SH-SY5Y (cell line): ENCODE results near the gene AMOTL2.

ENCODE experiments used
- GATA2 ChIP-seq: IDR thresholded peaks from 2 replicates; pipeline ENCODE4 v1.6.1; 2011; ENCODE audit warnings: mild to moderate bottlenecking, low read depth, low read length
- GATA3 ChIP-seq: IDR thresholded peaks from 2 replicates; pipeline ENCODE4 v1.6.1; 2011; ENCODE audit warnings: low read depth, mild to moderate bottlenecking, low read length, moderate library complexity

Gene AMOTL2

DNA sequence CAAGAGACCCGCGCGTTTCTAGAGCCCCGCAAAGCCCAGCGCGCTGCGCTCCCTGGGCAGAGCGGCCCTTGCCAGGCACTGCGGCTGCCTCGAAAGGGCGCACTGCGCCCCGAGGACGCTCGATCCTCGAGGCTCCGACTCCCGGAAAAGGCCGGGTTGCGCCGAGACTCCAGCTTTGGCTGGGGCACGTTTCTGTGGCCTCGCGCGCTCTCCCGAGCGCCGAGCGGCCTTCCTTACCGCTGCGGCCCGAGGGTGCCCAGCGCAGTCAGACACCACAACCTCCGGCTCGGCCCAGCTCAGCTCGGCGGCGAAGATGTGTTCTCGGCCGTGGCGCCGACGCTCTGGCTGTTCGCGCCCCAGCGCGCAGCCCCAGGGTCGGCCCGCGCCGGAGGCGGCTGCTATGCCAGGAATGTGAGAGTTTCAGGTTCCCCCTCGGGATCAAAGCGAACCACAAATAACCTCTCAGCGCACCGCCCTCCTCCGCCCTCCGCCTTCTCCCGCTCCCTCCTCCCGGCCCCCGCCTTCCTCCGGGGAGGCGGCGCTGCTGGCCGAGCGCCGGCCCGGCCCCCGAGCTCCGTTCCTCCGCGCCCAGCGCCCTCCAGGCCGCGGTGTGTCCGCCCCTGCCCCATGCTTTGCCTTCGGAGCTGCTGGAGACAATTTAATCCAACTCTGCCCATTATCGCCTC, at the start of gene AMOTL2:
Gene AMOTL2 (minus strand): TSS at position 343 of the 686 bp plus-strand sequence. CDS start 3,014 bp downstream, outside the sequence.
- no peak for TF ChIP-seq GATA3
- TF ChIP-seq GATA2, result no peak

DNA sequence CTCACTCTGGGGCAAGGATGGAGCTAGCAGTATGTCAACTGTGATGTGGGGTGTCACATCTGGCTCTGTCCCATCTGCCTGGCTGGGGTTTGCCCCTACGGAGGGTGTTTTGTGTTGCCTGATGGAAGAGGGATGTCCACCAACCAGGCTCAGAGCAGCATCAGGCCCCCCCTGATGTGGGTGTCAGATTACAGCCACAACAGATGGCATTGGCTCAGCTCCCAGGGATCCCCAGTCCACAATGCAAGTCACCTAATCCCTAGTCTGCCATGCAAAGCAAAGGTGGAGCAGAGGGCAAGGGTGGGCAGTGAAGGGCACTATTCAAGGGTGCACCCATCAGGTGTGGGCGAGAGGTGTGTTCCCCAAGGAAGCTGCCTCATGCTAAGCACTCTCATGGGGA, 48.9 kb upstream of the AMOTL2 start:
- TF ChIP-seq GATA3 (no peak), GATA2 (no peak)

DNA sequence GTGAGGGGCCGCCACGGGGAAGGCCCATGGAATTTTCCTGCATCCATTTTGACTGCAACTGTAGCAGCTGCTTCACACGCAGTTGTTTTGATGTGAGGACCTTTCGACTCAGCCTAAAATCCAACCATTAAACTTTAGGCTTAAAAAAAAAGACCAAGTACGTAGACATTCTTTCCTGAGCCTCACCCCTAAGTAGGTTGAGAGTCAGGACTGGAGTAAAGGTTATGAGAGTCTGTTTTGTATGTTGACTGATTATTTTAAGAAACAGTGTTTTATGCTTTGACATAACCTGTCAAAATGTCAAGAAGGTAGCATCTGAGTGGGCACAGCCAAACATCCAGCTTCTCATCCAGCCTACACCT, 45.7 kb upstream of the AMOTL2 start:
- TF ChIP-seq GATA2 (no peak), GATA3 (no peak)

DNA sequence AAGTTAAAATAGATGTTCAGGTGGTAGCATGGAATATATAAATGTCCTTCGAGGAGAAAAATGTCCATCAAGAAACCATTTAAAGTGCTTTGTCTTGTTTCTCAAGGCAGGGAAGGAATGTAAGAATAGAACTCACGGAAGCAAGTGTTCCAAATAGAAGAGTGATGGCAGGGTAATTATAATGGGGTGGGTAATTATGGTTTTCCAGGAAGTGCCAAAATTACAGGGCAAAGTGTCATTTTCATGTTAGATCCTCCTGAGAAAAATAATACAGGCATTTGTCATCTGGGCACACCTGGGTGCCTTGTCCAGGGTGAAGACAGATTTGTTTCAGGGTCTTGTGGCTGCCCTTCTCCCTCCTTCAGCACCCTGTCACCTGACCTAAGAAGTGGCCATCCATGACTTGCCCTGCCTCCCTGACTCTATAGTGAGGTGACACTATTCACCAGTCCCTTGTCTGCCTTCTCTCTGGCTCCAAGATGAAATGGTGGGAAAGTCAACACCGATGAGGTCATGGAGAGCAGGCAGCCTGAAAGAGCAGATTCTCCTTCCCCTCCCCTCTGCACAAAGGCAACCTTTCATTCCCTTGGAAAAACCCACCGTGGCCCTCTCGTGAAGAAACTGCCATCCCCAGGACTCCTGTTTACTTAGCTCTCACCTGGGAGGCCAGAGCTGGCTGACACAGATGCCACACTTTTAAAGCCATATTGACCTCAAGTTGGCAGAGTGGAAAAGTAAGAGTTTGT, 45.1 kb upstream of the AMOTL2 start:
- TF ChIP-seq GATA2, result no peak
- TF ChIP-seq GATA3, result no peak

DNA sequence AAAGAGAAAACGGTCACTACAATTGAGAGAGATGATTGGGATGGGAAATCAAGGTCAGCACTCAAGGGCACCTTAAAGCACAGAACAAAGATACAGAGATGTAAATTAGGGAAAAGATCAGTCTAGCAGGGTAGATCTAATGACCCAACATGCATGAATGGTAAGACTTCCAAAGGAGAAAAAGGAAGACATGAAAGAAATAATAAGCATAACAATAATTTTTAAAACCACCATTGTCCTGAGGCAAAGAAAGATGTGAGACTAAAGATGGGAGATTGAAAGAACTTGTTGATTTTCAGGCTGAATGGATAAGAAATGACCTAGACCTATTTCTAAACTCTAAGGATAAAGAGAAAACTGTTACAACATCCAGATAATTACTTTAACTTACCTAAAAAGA, 34.8 kb upstream of the AMOTL2 start:
- no peak for TF ChIP-seq GATA2
- no peak for TF ChIP-seq GATA3

DNA sequence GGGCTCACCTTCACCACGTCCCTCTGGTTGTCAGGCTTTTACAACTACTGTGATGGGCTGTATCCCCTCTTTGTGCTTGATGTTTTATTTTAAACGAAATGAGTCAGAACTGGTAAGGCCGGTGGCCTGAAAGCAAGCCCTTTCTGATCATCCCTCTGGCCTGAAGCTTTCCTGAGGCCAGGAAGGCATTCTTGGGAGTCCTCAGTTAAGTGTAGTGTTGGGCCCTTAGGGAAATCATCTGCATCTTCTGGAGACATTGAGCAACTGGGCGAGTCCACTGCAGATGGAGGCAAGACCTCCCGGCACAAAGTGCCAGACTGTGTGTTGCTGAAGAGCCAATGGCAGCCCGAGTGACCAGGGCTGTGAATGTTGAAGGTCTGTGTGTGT, 33.0 kb upstream of the AMOTL2 start:
- TF ChIP-seq GATA3, result no peak
- TF ChIP-seq GATA2, result no peak

DNA sequence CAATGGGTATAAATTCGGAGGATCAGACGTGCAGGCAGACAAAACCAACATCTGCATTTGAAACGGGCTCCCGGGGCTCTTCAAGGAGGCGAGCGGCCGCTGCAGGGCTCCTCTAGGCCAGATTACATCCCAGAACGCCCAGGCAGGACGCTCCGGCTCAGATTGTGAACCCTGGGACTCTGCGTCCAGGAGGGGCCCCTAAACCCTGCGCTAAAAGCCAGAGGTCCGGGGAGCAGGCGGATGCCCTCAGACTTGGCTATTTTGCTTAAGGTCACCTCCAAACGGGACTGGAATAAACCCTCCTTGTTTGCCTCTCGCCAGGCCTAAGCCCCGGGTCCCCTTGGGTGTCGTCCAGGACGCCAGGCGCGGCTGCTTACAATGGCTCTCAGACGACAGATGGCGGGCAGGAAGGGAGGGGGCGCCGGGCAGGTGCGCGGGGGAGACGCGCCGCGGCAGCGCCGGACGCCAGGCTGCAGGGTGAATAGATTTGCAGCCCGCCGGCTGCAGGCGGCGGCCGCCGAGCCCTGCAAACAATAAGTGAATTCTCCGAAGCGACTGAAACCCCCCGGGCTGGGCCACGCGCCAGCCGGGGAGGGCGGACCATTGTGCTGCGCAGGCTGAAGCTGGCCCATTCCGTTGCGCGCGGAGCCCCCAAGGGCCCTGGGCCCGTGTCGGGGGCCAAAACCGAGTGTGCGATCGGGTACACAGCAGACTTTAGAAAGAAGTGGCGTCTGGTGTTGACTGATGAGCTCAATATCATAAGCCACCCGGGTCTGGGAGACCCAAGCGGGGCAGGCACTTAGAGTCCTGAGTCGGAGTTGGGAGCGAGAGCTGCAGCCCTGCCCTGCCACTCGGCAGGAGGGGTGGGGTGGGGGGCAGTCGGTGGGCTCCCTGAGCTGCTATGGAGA, 32.3 kb upstream of the AMOTL2 start:
- no peak for TF ChIP-seq GATA3
- no peak for TF ChIP-seq GATA2

DNA sequence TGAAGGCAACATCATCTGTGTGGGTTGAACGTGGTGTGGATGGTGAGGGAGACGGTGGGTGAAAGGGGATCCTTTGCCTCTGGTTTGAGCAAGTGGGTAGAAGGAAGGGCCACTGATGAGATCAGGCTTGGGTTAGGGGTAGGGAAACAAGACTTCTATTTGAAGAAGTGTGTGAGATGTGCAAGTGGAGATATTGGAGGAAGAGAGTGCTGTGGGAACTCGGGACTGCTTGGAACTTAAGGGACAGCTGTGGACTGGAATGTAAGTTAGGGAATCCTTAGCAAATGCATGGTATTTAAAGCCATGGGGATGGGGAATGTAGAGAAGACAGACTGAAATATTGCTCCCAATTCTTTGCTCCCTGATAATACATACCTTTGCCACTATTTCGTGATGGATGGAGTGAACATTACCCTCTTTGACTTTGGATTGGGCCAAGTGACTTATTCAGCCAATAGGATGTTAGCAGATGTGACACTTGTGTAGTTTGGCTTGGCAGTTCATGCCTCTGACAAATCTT, 30.2 kb upstream of the AMOTL2 start:
- TF ChIP-seq GATA2, result no peak

DNA sequence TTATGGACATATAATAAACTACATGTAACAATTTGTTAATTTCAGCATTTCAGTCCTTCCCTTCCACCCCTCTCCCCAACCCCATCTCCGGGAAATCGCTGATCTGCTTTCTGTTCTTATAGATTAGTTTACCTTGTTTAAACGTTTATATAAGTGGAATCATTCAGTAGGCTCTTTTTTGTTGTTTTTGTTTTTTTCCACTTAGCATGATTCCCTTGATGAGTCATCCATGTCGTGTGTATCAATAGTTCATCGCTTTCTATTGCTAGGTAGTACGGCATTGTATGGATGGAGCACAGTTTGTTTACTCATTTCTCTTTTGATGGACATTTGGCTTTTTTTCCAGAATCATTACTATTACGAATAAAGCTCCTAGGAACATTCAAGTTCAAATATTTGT, 23.5 kb upstream of the AMOTL2 start:
- TF ChIP-seq GATA2 (no peak), GATA3 (no peak)

DNA sequence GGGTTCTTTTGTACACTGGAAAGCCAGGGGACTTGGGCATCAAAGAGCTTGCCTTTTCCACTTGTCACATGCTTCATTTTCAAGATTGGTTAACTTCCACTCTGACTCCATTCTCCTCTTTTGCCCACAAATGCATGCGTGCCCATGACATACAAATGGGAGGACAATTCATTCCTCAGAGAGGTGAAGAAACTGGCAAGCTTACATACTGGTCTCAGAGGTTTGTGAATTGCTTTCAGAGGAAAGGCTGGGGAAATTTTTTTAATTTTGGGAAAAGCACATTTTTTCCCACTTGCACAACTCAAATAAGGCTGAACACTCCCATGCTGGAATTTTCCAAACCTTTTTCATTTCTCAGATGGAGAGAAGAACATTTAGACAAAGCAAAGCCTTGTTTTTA, 20.9 kb upstream of the AMOTL2 start:
- no peak for TF ChIP-seq GATA2
- no peak for TF ChIP-seq GATA3

DNA sequence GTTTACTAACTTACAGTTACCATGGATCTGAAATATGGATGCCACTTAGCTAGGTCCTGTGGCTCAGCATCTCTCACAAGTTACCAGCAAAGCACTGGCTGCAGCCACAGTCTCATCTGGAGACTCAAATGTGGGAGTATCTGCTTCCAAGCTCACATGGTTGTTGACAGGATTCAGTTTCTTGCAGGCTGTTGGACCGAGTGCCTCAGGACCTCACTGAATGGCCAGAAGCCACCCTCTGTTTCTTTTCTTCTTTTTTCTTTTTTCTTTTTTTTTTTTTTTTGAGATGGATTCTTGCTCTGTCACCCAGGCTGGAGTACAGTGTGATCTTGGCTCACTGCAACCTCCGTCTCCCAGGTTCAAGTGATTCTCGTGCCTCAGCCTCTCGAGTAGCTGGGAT, 20.1 kb upstream of the AMOTL2 start:
- TF ChIP-seq GATA3, result no peak
- no peak for TF ChIP-seq GATA2

DNA sequence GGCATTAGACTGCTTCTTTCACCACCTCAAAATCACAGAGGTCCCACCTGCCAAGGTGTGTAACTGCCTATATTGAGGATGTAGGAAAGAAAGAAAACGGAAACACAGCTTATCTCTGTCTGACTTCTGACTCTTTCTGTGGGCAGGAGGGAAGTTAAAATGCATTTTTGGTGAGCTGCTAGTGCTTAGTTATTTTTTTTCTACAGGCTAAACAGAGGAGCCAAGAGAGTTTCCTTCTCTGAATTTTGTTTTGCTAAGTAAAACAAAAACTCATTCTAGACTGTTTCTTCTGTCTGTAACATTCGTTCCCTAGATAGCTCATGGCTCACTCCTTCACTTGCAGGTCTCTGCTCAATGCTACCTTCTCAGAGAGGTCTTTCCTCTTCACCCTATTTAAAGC, 18.8 kb upstream of the AMOTL2 start:
- TF ChIP-seq GATA2 (no peak), GATA3 (no peak)

DNA sequence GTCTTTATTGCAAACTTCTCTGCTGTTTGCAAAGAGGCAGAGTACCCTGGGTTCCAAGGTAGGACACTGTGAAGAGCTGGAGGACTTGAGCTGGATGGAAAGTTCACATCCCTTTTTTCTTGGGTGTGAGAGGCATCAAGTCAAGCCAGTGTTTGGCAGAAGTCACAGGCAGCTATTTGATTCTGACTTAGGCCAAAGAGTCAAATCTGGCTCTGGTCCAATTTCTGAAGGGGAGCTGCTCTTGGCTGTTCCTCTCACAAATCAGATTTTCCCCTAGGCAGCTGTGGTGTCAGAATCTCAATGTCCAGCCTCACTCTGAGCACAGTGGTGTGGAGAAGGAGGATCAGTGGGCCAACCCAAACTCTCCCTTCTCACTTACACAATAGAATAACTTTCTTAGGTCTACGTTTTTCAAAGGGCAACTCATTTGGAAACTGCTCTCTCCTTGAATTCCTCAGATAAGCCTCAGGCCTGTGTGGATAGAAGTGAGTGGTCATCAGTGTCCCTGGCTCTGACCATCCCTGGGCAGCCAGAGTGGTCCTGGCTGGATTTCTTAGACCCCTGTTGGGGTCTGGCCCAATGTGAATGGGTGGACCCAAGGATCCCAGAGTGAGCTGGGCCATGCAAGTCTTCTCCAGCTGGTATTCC, 18.2 kb upstream of the AMOTL2 start:
- TF ChIP-seq GATA2 (no peak), GATA3 (no peak)

DNA sequence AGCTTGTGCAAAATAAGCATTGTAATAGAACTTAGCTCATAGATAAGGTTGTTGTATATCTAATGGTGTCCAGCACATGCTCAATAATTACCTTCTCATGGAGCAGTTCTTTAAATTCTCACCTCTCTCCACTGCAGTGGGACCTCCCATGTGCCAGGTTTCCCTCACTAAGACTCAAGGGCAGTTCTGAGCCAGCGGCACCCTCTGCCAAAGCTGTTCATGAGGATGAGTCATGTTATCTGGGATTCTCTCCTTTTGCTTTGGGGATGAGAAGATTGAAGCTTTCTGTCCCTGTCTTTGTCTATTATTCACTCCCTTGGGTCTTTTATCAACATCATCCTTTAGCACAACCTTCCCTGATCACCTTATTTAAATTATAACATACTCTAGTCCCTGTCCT, 15.6 kb upstream of the AMOTL2 start:
- TF ChIP-seq GATA2, result no peak
- TF ChIP-seq GATA3, result no peak
